ENCODE measurements around the gene RPS15.

Gene RPS15

GRCh38 chr19:1471010-1471514, 32.9 kb downstream of the RPS15 start:
- peak; percentile 34 for DNase-seq (ENCODE audit: extremely low read depth, insufficient read length)
- Histone ChIP-seq H3K4me3 (replicated peaks; ENCODE audit: low read depth, low read length) (peak overlapping the region; percentile 31), H3K36me3 (ENCODE audit: control insufficient read depth, insufficient read depth, low read length) (peaks cover 6% of the 10 kb centered on the region), H3K27me3 (replicated peaks; ENCODE audit: control insufficient read depth, insufficient read depth, low read length) (no peaks in the 10 kb centered on the region; the same call in 1 of the 2 replicates)
- no peak for TF ChIP-seq CTCF (IDR thresholded peaks at IDR 0.05; ENCODE audit: insufficient read depth, low read length, poor library complexity, severe bottlenecking)

- peak; percentile 20 for DNase-seq (ENCODE audit: extremely low read depth, insufficient read length)
- peak; percentile 18 for TF ChIP-seq CTCF (IDR thresholded peaks at IDR 0.05; ENCODE audit: insufficient read depth, low read length, poor library complexity, severe bottlenecking)
- no peak overlapping the region for H3K4me3 ChIP-seq (replicated peaks; ENCODE audit: low read depth, low read length)
- peaks cover 9% of the 10 kb centered on the region for H3K36me3 ChIP-seq (ENCODE audit: control insufficient read depth, insufficient read depth, low read length)
- H3K27me3 ChIP-seq (replicated peaks; ENCODE audit: control insufficient read depth, insufficient read depth, low read length), result no peaks in the 10 kb centered on the region; the same call in 1 of the 2 replicates
Measured at GRCh38 chr19:1471515-1472160, 33.4 kb downstream of the RPS15 start.

- Histone ChIP-seq H3K36me3 (ENCODE audit: control insufficient read depth, insufficient read depth, low read length) (peaks cover 9% of the 10 kb centered on the region), H3K27me3 (replicated peaks; ENCODE audit: control insufficient read depth, insufficient read depth, low read length) (no peaks in the 10 kb centered on the region; the same call in 1 of the 2 replicates), H3K4me3 (replicated peaks; ENCODE audit: low read depth, low read length) (no peak overlapping the region)
- peak; percentile 15 for DNase-seq (ENCODE audit: extremely low read depth, insufficient read length)
- TF ChIP-seq CTCF (IDR thresholded peaks at IDR 0.05; ENCODE audit: insufficient read depth, low read length, poor library complexity, severe bottlenecking), result no peak
Measured at GRCh38 chr19:1472231-1473084, 34.3 kb downstream of the RPS15 start.

GRCh38 chr19:1473085-1473851, 35.1 kb downstream of the RPS15 start:
- Histone ChIP-seq H3K27me3 (replicated peaks; ENCODE audit: control insufficient read depth, insufficient read depth, low read length) (no peaks in the 10 kb centered on the region; the same call in 1 of the 2 replicates), H3K4me3 (replicated peaks; ENCODE audit: low read depth, low read length) (no peak overlapping the region), H3K36me3 (ENCODE audit: control insufficient read depth, insufficient read depth, low read length) (peaks cover 9% of the 10 kb centered on the region)
- DNase-seq (ENCODE audit: extremely low read depth, insufficient read length), result no peak
- TF ChIP-seq CTCF (IDR thresholded peaks at IDR 0.05; ENCODE audit: insufficient read depth, low read length, poor library complexity, severe bottlenecking), result no peak

GRCh38 chr19:1474011-1474764, 36.0 kb downstream of the RPS15 start:
- no peak for DNase-seq (ENCODE audit: extremely low read depth, insufficient read length)
- Histone ChIP-seq H3K4me3 (replicated peaks; ENCODE audit: low read depth, low read length) (no peak overlapping the region), H3K27me3 (replicated peaks; ENCODE audit: control insufficient read depth, insufficient read depth, low read length) (no peaks in the 10 kb centered on the region; the same call in 1 of the 2 replicates), H3K36me3 (ENCODE audit: control insufficient read depth, insufficient read depth, low read length) (peaks cover 9% of the 10 kb centered on the region)
- no peak for TF ChIP-seq CTCF (IDR thresholded peaks at IDR 0.05; ENCODE audit: insufficient read depth, low read length, poor library complexity, severe bottlenecking)

Data from GM06990 (cell line).